ENCODE measurements around the gene COX10.

GRCh38 chr17:14158707-14159106 is 89.4 kb downstream of the COX10 start:
- TF ChIP-seq CTCF (conservative IDR thresholded peaks at IDR 0.05; ENCODE audit: low read depth, low read length) (no peak), EZH2 (IDR thresholded peaks at IDR 0.05; ENCODE audit: borderline replicate concordance, low read depth, low read length, poor library complexity, severe bottlenecking) (no peak)
